ENCODE results near the gene RSKR. TPM values are rescaled to one million over a fixed set of nuclear protein-coding genes. Genes with fewer than 3 reads are reported as not detected.
A peak's percentile ranks its signal among the peaks of the same experiment; 100 is the strongest.

RSKR gene
- total RNA-seq, 1 donor from 2014 or later, result 12.3 TPM

- no peaks in the 10 kb centered on the region for H3K9me3 ChIP-seq
- peaks cover 31% of the 10 kb centered on the region for H3K4me1 ChIP-seq
- H3K27me3 ChIP-seq, result no peaks in the 10 kb centered on the region
- H3K36me3 ChIP-seq, result peaks cover 48% of the 10 kb centered on the region
- intact Hi-C loops (cut with DNase I), result no loop called here
- peak within 1 kb of the TSS; percentile 75 for H3K4me3 ChIP-seq
- peak; percentile 99 for DNase-seq
- no peak for TF ChIP-seq CTCF (IDR thresholded peaks at IDR 0.05)
- peak; percentile 99 for ATAC-seq
- H3K27ac ChIP-seq, result peak within 1 kb of the TSS; percentile 96
Observed at GRCh38 chr17:28644787-28645575, 31.0 kb upstream of the RSKR start, which contains the start of gene BLTP2. BLTP2 (minus strand) TSS chr17:28645158; CDS start chr17:28645056, 102 bp downstream.

- peak; percentile 54 for TF ChIP-seq CTCF (IDR thresholded peaks at IDR 0.05)
- intact Hi-C loops (cut with DNase I), result no loop called here
- DNase-seq (peak; percentile 72), ATAC-seq (peak; percentile 42)
- H3K36me3 ChIP-seq, result peaks cover 56% of the 10 kb centered on the region
- no peaks in the 10 kb centered on the region for H3K9me3 ChIP-seq
- H3K27ac ChIP-seq, result peak overlapping the region; percentile 96
- H3K27me3 ChIP-seq, result no peaks in the 10 kb centered on the region
- peak overlapping the region; percentile 75 for H3K4me3 ChIP-seq
- H3K4me1 ChIP-seq, result peaks cover 31% of the 10 kb centered on the region
Observed at GRCh38 chr17:28643983-28644786, 30.2 kb upstream of the RSKR start.

GRCh38 chr17:28641579-28641978, 27.6 kb upstream of the RSKR start:
- no peak for ATAC-seq
- peaks cover 66% of the 10 kb centered on the region for H3K36me3 ChIP-seq
- H3K4me3 ChIP-seq, result no peak overlapping the region
- no peak for TF ChIP-seq CTCF (IDR thresholded peaks at IDR 0.05)
- H3K27ac ChIP-seq, result no peak overlapping the region
- no peak for DNase-seq
- H3K9me3 ChIP-seq, result no peaks in the 10 kb centered on the region
- H3K4me1 ChIP-seq, result peaks cover 23% of the 10 kb centered on the region
- H3K27me3 ChIP-seq, result no peaks in the 10 kb centered on the region
- intact Hi-C loops (cut with DNase I), result no loop called here

GRCh38 chr17:28635506-28635905, 21.5 kb upstream of the RSKR start:
- no peak for TF ChIP-seq CTCF (IDR thresholded peaks at IDR 0.05)
- Histone ChIP-seq H3K27ac (no peak overlapping the region), H3K4me1 (no peaks in the 10 kb centered on the region), H3K36me3 (peaks cover 100% of the 10 kb centered on the region), H3K27me3 (no peaks in the 10 kb centered on the region), H3K9me3 (no peaks in the 10 kb centered on the region), H3K4me3 (no peak overlapping the region)
- no peak for ATAC-seq
- DNase-seq, result no peak
- intact Hi-C loops (cut with DNase I), result no loop called here

GRCh38 chr17:28634206-28634865, 20.4 kb upstream of the RSKR start:
- intact Hi-C loops (cut with DNase I), result no loop called here
- Histone ChIP-seq H3K4me3 (no peak overlapping the region), H3K27ac (no peak overlapping the region), H3K27me3 (no peaks in the 10 kb centered on the region), H3K4me1 (no peaks in the 10 kb centered on the region), H3K36me3 (peaks cover 100% of the 10 kb centered on the region), H3K9me3 (no peaks in the 10 kb centered on the region)
- DNase-seq, result no peak
- TF ChIP-seq CTCF (IDR thresholded peaks at IDR 0.05), result no peak
- no peak for ATAC-seq
